A549 (cell line): ENCODE results near the gene PRKCE.

Experiments
- ESRRA ChIP-seq: fragments of 150-350 bp; IDR thresholded peaks from 2 replicates; pipeline ENCODE4 v1.6.1; 2014; ENCODE audit warnings: mild to moderate bottlenecking, low read length, borderline replicate concordance
- FOSB ChIP-seq: fragments of 250-450 bp; sonication (Bioruptor Pico); IDR thresholded peaks from 2 replicates; pipeline ENCODE4 v1.5.0; 2020; ENCODE audit warnings: mild to moderate bottlenecking, moderate library complexity
- MAZ ChIP-seq: fragments of 150-350 bp; IDR thresholded peaks from 2 replicates; pipeline ENCODE4 v1.6.1; 2014; ENCODE audit warnings: antibody characterized with exemption, low read depth, low read length, borderline replicate concordance
- RAD21 ChIP-seq, 2 experiments: fragments of >200 bp in 1 of 2; sonication (Bioruptor Twin) in 1 of 2; formaldehyde crosslinking in 1 of 2; IDR thresholded peaks in 1 of 2; conservative IDR thresholded peaks in 1 of 2; 2 replicates in 1 of 2; 3 replicates in 1 of 2; pipeline ENCODE4 v1.6.1; 2012 to 2018; ENCODE audit warnings: inconsistent platforms in 1 of 2
- RNF2 ChIP-seq: fragments of 200-600 bp; sonication (generic); IDR thresholded peaks from 2 replicates; pipeline ENCODE4 v1.6.1; 2016; ENCODE audit warnings: low read depth, mild to moderate bottlenecking, antibody characterized with exemption, moderate library complexity, borderline replicate concordance
- TF ChIP-seq, protein P1 (sequence below): fragments of >200 bp; sonication (Bioruptor Twin); formaldehyde crosslinking; IDR thresholded peaks from 3 replicates; pipeline ENCODE4 v1.5.1; 2016

DNA sequence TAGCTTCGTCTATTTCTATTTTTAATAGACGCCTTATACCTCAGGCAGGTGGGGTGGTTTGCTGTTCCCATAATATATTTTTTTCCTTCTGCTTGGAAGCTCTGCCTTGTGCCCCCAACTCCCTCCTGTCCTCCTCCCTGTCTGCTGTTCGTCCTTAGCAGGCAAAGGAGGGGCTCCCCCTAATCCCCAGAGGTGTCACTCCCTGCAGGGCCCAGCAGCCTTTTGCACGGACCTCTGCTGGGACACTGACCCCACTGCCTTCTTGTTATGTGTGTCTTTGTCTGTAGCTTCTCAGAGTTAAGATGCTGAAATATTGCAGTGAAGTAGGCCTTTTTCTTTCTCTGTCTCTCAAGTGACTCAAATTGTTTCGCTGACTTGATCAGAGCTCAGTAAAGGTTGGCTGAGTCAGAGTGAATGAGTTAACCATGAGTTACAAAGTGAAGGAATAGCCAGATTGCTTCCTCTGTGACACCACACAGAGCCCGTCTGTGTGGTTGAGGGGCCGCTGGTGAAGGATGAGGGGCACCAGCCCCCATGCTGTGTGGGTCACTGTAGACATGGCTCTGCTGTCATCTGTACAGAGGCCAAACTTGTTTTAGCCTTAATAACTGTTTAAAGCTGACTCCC is 47.7 kb downstream of the PRKCE start:
- TF ChIP-seq MAZ (no peak), RAD21 (conservative IDR thresholded peaks at IDR 0.05 in 1 of 2, IDR thresholded peaks at IDR 0.05 in 1 of 2) (no peak), FOSB (no peak), RNF2 (no peak), ESRRA (no peak)
- TF ChIP-seq, protein P1, sequence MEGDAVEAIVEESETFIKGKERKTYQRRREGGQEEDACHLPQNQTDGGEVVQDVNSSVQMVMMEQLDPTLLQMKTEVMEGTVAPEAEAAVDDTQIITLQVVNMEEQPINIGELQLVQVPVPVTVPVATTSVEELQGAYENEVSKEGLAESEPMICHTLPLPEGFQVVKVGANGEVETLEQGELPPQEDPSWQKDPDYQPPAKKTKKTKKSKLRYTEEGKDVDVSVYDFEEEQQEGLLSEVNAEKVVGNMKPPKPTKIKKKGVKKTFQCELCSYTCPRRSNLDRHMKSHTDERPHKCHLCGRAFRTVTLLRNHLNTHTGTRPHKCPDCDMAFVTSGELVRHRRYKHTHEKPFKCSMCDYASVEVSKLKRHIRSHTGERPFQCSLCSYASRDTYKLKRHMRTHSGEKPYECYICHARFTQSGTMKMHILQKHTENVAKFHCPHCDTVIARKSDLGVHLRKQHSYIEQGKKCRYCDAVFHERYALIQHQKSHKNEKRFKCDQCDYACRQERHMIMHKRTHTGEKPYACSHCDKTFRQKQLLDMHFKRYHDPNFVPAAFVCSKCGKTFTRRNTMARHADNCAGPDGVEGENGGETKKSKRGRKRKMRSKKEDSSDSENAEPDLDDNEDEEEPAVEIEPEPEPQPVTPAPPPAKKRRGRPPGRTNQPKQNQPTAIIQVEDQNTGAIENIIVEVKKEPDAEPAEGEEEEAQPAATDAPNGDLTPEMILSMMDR = no peak
